Esophagus muscularis mucosa (tissue), 4 donors: ENCODE measurements around the gene ANKIB1. TPM values are rescaled to one million over a fixed set of nuclear protein-coding genes. Genes with fewer than 3 reads are reported as not detected.

Experiments
- DNase-seq: peaks from one replicate; pipeline ENCODE4 v3.0.0-alpha.2; 2017; ENCODE audit errors: extremely low spot score
- H3K27ac ChIP-seq, 4 donors: fragments of 200-600 bp; sonication (generic); replicated peaks in 1 of 4; 1 replicate in 3 of 4; 2 replicates in 1 of 4; pipeline ENCODE4 v1.5.1; 2016 to 2019; ENCODE audit warnings: mild to moderate bottlenecking in 1 of 4
- H3K27me3 ChIP-seq, 4 donors: fragments of 200-600 bp; sonication (generic); one replicate each; pipeline versions ENCODE4 v1.5.1 to v1.6.0; 2016 to 2019
- H3K36me3 ChIP-seq, 4 donors: fragments of 200-600 bp; sonication (generic); one replicate each; pipeline ENCODE4 v1.5.1; 2016 to 2019
- H3K4me1 ChIP-seq, 4 donors: fragments of 200-600 bp; sonication (generic); one replicate each; pipeline ENCODE4 v1.5.1; 2016 to 2019
- H3K4me3 ChIP-seq, 4 donors: fragments of 200-600 bp; sonication (generic); 1 replicate in 2 of 4; 2 replicates in 2 of 4; pipeline ENCODE4 v1.5.1; 2016 to 2019; ENCODE audit warnings: mild to moderate bottlenecking in 4 of 4, moderate library complexity in 1 of 4
- H3K9me3 ChIP-seq, 4 donors: fragments of 200-600 bp; sonication (generic); 1 replicate in 3 of 4; 2 replicates in 1 of 4; pipeline ENCODE4 v1.5.1; 2016 to 2019
- EP300 ChIP-seq: sonication (generic); formaldehyde crosslinking; IDR thresholded peaks from one replicate; pipeline ENCODE4 v1.6.1; 2017; ENCODE audit warnings: antibody characterized with exemption
- POLR2A ChIP-seq: fragments of 450-650 bp; IDR thresholded peaks from one replicate; pipeline ENCODE4 v1.6.1; 2017; ENCODE audit warnings: antibody characterized with exemption, moderate library complexity, mild to moderate bottlenecking, low read depth
- POLR2AphosphoS5 ChIP-seq, 2 donors: sonication (generic); formaldehyde crosslinking; IDR thresholded peaks; one replicate each; pipeline ENCODE4 v1.6.1; 2017; ENCODE audit warnings: antibody characterized with exemption in 2 of 2
- WGBS: methylation state at CpG from one replicate; pipeline ENCODE4 v1.1.5; 2018; 5-methylcytosine and 5-hydroxymethylcytosine counted together
- intact Hi-C: fragments of 100-400 bp; cut with DNase I; formaldehyde crosslinking; loops from one replicate; pipeline ENCODE4 v1.15.1; 2023
- total RNA-seq, 4 donors: library from RNA; depleted of rRNA; stranded (reverse); fragments of >200 nt; gene quantifications; one replicate each; pipeline versions ENCODE4 v1.1.0 to v1.2.1, GENCODE V29; 2016
- TF ChIP-seq, protein P1 (sequence below), 3 experiments: fragments of 200-600 bp in 2 of 3; fragments of 450-650 bp in 1 of 3; sonication (generic) in 2 of 3; IDR thresholded peaks; one replicate each; pipeline ENCODE4 v1.5.1; 2017 to 2019; ENCODE audit warnings: antibody characterized with exemption in 3 of 3, mild to moderate bottlenecking in 2 of 3, moderate library complexity in 1 of 3

The ANKIB1 gene
- total RNA-seq, 4 donors from 2014 or later, result 25.8 to 37.8 (median 28.6) TPM

DNA sequence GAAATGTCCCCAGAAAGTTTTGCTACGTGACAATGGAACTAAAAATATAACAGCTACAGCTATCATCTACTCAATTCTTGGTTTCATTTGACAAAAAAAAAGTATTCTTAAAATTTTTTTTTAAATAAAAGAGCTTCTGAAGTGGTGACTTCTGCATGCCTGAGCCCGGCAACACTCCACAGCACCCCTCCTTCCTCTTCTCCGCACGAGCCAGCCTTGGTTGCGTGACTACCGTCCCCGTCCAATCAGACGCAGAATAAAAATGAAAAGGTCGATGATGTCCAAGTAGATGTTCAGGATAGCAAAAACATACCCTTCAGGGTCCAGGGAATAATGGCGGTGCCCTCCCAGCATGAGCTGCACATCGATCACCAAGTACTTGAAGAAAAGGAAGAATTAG is 167.0 kb downstream of the ANKIB1 start:
- H3K4me3 ChIP-seq, result no peak overlapping the region
- 84% methylated on average over 11 of the region's 11 CpGs for WGBS
- H3K4me1 ChIP-seq, result no peaks in the 10 kb centered on the region
- TF ChIP-seq, protein P1, sequence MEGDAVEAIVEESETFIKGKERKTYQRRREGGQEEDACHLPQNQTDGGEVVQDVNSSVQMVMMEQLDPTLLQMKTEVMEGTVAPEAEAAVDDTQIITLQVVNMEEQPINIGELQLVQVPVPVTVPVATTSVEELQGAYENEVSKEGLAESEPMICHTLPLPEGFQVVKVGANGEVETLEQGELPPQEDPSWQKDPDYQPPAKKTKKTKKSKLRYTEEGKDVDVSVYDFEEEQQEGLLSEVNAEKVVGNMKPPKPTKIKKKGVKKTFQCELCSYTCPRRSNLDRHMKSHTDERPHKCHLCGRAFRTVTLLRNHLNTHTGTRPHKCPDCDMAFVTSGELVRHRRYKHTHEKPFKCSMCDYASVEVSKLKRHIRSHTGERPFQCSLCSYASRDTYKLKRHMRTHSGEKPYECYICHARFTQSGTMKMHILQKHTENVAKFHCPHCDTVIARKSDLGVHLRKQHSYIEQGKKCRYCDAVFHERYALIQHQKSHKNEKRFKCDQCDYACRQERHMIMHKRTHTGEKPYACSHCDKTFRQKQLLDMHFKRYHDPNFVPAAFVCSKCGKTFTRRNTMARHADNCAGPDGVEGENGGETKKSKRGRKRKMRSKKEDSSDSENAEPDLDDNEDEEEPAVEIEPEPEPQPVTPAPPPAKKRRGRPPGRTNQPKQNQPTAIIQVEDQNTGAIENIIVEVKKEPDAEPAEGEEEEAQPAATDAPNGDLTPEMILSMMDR (IDR thresholded peaks at IDR 0.05), result no peak
- TF ChIP-seq POLR2A (no peak), POLR2AphosphoS5 (IDR thresholded peaks at IDR 0.05) (no peak), EP300 (no peak)
- intact Hi-C loops, result no loop called here
- no peak for DNase-seq
- H3K36me3 ChIP-seq, result no peaks in the 10 kb centered on the region
- H3K27me3 ChIP-seq, result peaks cover 0 to 14% (median 0%) of the 10 kb centered on the region in 4 donors
- H3K9me3 ChIP-seq, result no peaks in the 10 kb centered on the region
- no peak overlapping the region for H3K27ac ChIP-seq

DNA sequence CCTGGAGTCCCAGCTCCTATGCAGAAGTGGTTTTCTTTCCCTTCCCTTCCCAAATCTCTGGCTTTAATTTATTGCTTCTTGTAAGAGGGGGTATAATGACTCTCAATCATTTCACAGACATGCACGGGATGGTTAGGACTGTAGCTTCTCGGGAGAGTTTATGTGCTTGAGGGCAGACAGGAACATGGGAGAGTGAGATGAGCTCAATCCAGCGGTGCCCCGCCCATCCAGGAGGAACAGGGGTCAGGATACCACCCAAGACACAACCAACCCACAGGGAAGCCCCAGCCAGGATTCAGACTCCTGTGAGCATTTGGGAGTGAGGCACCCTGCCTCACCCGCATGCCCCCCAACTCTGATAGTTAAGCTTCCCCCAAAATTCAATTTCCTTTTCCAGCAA is 167.8 kb downstream of the ANKIB1 start:
- Histone ChIP-seq H3K9me3 (no peaks in the 10 kb centered on the region), H3K27ac (no peak overlapping the region), H3K36me3 (no peaks in the 10 kb centered on the region), H3K4me1 (no peaks in the 10 kb centered on the region), H3K4me3 (no peak overlapping the region), H3K27me3 (peaks cover 0 to 14% (median 0%) of the 10 kb centered on the region in 4 donors)
- DNase-seq, result no peak
- 71% methylated on average over 4 of the region's 5 CpGs for WGBS
- TF ChIP-seq, protein P1 (IDR thresholded peaks at IDR 0.05), result no peak
- TF ChIP-seq POLR2AphosphoS5 (IDR thresholded peaks at IDR 0.05) (no peak), POLR2A (no peak), EP300 (no peak)
- intact Hi-C loops, result no loop called here

DNA sequence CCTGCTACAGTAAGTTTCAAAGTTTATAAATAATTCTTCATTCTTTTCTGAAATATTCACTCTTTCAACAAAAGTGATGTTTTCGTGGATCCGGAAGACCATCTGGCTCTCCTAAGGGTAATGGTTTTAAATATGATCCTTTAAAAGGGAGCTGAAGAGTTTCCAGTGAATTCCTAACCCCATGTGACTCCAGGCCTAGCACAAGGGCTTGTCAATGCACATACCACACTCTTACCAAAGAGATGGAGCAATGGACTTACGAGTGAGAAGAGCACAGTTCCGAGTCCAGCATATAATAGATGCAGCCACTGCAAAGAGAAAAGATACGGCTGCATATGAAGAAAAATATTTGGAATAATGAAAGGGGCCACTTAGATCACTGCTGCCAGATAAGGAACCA is 169.5 kb downstream of the ANKIB1 start:
- H3K27me3 ChIP-seq, result peaks cover 0 to 14% (median 0%) of the 10 kb centered on the region in 4 donors
- TF ChIP-seq, protein P1 (IDR thresholded peaks at IDR 0.05), result no peak
- no peak for TF ChIP-seq EP300
- TF ChIP-seq POLR2AphosphoS5 (IDR thresholded peaks at IDR 0.05), result no peak
- TF ChIP-seq POLR2A, result no peak
- intact Hi-C loops, result no loop called here
- no peaks in the 10 kb centered on the region for H3K9me3 ChIP-seq
- H3K4me1 ChIP-seq, result no peaks in the 10 kb centered on the region
- H3K27ac ChIP-seq, result no peak overlapping the region
- no peak overlapping the region for H3K4me3 ChIP-seq
- H3K36me3 ChIP-seq, result no peaks in the 10 kb centered on the region
- DNase-seq, result no peak
- 68% methylated on average over 5 of the region's 5 CpGs for WGBS

DNA sequence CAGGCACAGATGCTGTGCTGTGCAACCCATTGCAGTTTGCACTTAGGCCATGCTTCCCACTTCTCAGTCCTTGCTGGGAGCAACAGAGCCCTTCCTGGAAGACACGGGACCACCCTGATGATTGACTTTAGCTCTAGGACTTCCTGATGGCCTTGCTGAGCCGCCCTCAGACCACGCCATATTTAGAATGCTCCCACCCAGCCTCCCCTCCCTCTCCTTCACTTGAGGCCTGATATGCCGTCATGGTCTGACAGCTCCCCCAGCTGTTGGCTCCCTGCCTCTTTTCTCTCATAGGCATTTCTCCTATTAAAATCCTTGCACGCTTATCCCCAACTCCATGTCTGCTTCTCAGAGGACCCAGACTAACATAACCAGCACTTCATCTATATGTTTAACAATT is 172.1 kb downstream of the ANKIB1 start:
- H3K9me3 ChIP-seq, result no peaks in the 10 kb centered on the region

More for the DNA sequence above, 172.1 kb downstream of the ANKIB1 start:
- Histone ChIP-seq H3K4me3 (no peak overlapping the region), H3K27ac (no peak overlapping the region), H3K36me3 (no peaks in the 10 kb centered on the region), H3K4me1 (no peaks in the 10 kb centered on the region), H3K27me3 (peaks cover 0 to 4% (median 0%) of the 10 kb centered on the region in 4 donors)
- TF ChIP-seq POLR2A (no peak), EP300 (no peak), POLR2AphosphoS5 (IDR thresholded peaks at IDR 0.05) (no peak)
- TF ChIP-seq, protein P1 (IDR thresholded peaks at IDR 0.05), result no peak
- intact Hi-C loops, result no loop called here
- DNase-seq, result no peak
- WGBS, result 68% methylated on average over 5 of the region's 5 CpGs
